GM21515 (cell line): ENCODE measurements around the gene KLHL7.
"Not testable (repeated sequence)": the region's sequence is repeated elsewhere in the genome, so short reads cannot be mapped to it uniquely, and the experiment has no call there.

Experiments
- ATAC-seq: cut with Tn5 transposase; IDR thresholded peaks from one replicate; pipeline ENCODE4 v1.9.1; 2021; ENCODE audit not compliant: unreplicated experiment

KLHL7 gene

GRCh38 chr7:23214423-23214822, 108.8 kb downstream of the KLHL7 start:
- no peak for ATAC-seq

GRCh38 chr7:23214938-23215337, 109.4 kb downstream of the KLHL7 start:
- ATAC-seq: no peak

GRCh38 chr7:23216021-23216420, 110.4 kb downstream of the KLHL7 start:
- ATAC-seq: no peak

- no peak for ATAC-seq
These were observed 112.6 kb downstream of the KLHL7 start for GRCh38 chr7:23218196-23218595.

GRCh38 chr7:23220690-23221305, 115.2 kb downstream of the KLHL7 start:
- ATAC-seq: no peak

- no peak for ATAC-seq
These were observed 117.0 kb downstream of the KLHL7 start for GRCh38 chr7:23222439-23223030.

GRCh38 chr7:23224364-23224763, 118.8 kb downstream of the KLHL7 start:
- not testable (repeated sequence) for ATAC-seq

GRCh38 chr7:23226844-23227450, 121.4 kb downstream of the KLHL7 start:
- ATAC-seq: no peak
